Peyer's patch (tissue), 4 donors: Measurements from ENCODE around the gene CCDC88A. TPM values are rescaled to one million over a fixed set of nuclear protein-coding genes. Genes with fewer than 3 reads are reported as not detected.

Source experiments
- DNase-seq, 3 donors: peaks; one replicate each; pipeline ENCODE4 v3.0.0-alpha.2; 2017 to 2019
- H3K27ac ChIP-seq, 4 donors: fragments of 200-600 bp; sonication (generic); one replicate each; pipeline ENCODE4 v1.5.1; 2016 to 2019
- H3K27me3 ChIP-seq, 2 donors: fragments of 200-600 bp; sonication (generic); one replicate each; pipeline ENCODE4 v1.5.1; 2019
- H3K36me3 ChIP-seq, 3 donors: fragments of 200-600 bp; sonication (generic); one replicate each; pipeline ENCODE4 v1.5.1; 2016 to 2019
- H3K4me1 ChIP-seq, 4 donors: fragments of 200-600 bp; sonication (generic); one replicate each; pipeline ENCODE4 v1.5.1; 2016 to 2019
- H3K4me3 ChIP-seq, 4 donors: fragments of 200-600 bp; sonication (generic); 1 replicate in 3 of 4; 2 replicates in 1 of 4; pipeline ENCODE4 v1.5.1; 2016 to 2019; ENCODE audit warnings: mild to moderate bottlenecking in 1 of 4
- H3K9me3 ChIP-seq, 4 donors: fragments of 200-600 bp; sonication (generic); one replicate each; pipeline ENCODE4 v1.5.1; 2016 to 2019; ENCODE audit warnings: mild to moderate bottlenecking in 1 of 4
- POLR2A ChIP-seq, 2 donors: fragments of 450-650 bp; IDR thresholded peaks; one replicate each; pipeline ENCODE4 v1.5.1; 2017; ENCODE audit warnings: antibody characterized with exemption in 2 of 2, mild to moderate bottlenecking in 2 of 2, moderate library complexity in 2 of 2
- total RNA-seq, 4 donors: library from RNA; depleted of rRNA; stranded (reverse); fragments of >200 nt; gene quantifications; one replicate each; pipeline ENCODE4 v1.1.0, GENCODE V29; 2016
- TF ChIP-seq, protein P1 (sequence below), 6 experiments: fragments of 450-650 bp in 4 of 6; fragments of 200-600 bp in 2 of 6; sonication (generic) in 1 of 6; IDR thresholded peaks; one replicate each; pipeline ENCODE4 v1.5.1; 2017 to 2019; ENCODE audit warnings: antibody characterized with exemption in 6 of 6, mild to moderate bottlenecking in 3 of 6, moderate library complexity in 1 of 6

Gene CCDC88A
- total RNA-seq, 4 donors from 2014 or later: 7.7 to 95.7 (median 16.9) TPM

DNA sequence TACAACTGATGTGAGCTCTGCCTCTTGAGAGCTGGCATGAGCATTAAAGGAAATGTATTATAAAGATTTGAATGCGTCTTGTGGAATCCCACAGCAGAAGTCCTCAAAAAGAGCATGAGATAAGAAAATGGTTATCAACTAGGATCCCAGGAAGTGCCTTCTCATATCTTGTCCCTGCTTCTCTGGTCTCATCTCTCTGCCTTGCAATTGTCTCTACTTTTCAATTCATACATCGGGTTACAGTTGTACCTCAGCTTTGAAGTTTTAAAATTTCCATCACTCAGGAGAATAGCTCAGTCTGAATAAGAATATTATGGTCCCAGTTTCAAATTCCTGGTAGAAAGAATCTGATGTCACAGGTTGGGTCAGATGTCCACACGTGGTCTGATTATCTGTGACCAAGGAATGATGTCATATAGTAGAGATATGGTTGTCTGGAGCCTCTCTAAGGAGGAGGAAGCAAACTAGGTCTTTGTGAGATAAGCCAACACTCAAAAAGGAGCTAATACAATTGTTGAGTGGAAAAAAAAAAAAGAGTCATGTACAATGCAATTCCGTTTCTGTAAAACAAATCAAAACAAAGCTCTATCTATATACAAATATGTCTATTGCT, 21.7 kb upstream of the CCDC88A start:
- TF ChIP-seq, protein P1, sequence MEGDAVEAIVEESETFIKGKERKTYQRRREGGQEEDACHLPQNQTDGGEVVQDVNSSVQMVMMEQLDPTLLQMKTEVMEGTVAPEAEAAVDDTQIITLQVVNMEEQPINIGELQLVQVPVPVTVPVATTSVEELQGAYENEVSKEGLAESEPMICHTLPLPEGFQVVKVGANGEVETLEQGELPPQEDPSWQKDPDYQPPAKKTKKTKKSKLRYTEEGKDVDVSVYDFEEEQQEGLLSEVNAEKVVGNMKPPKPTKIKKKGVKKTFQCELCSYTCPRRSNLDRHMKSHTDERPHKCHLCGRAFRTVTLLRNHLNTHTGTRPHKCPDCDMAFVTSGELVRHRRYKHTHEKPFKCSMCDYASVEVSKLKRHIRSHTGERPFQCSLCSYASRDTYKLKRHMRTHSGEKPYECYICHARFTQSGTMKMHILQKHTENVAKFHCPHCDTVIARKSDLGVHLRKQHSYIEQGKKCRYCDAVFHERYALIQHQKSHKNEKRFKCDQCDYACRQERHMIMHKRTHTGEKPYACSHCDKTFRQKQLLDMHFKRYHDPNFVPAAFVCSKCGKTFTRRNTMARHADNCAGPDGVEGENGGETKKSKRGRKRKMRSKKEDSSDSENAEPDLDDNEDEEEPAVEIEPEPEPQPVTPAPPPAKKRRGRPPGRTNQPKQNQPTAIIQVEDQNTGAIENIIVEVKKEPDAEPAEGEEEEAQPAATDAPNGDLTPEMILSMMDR (IDR thresholded peaks at IDR 0.05): no peak
- no peak for TF ChIP-seq POLR2A (IDR thresholded peaks at IDR 0.05)
- H3K27me3 ChIP-seq: no peaks in the 10 kb centered on the region
- H3K27ac ChIP-seq: no peak overlapping the region
- H3K9me3 ChIP-seq: no peaks in the 10 kb centered on the region
- no peaks in the 10 kb centered on the region for H3K36me3 ChIP-seq
- DNase-seq: no peak
- no peaks in the 10 kb centered on the region for H3K4me1 ChIP-seq
- no peak overlapping the region for H3K4me3 ChIP-seq

DNA sequence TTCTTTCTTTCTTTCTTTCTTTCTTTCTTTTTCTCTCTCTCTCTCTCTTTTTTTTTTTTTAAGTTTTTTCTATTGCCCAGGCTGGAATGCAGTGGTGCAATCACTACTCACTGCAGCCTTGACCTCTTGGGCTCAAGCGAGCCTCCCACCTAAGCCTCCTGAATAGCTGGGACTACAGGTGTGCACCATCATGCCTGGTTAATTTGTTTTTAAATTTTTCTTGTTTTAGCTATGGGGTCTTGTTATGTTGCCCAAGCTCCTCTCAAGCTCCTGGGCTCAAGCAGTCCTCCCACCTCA, 19.4 kb upstream of the CCDC88A start:
- no peak overlapping the region for H3K27ac ChIP-seq
- no peaks in the 10 kb centered on the region for H3K36me3 ChIP-seq
- H3K4me1 ChIP-seq: no peaks in the 10 kb centered on the region
- no peak for DNase-seq
- no peak for TF ChIP-seq POLR2A (IDR thresholded peaks at IDR 0.05)
- TF ChIP-seq, protein P1 (IDR thresholded peaks at IDR 0.05): no peak
- H3K9me3 ChIP-seq: no peaks in the 10 kb centered on the region
- H3K4me3 ChIP-seq: no peak overlapping the region
- no peaks in the 10 kb centered on the region for H3K27me3 ChIP-seq

DNA sequence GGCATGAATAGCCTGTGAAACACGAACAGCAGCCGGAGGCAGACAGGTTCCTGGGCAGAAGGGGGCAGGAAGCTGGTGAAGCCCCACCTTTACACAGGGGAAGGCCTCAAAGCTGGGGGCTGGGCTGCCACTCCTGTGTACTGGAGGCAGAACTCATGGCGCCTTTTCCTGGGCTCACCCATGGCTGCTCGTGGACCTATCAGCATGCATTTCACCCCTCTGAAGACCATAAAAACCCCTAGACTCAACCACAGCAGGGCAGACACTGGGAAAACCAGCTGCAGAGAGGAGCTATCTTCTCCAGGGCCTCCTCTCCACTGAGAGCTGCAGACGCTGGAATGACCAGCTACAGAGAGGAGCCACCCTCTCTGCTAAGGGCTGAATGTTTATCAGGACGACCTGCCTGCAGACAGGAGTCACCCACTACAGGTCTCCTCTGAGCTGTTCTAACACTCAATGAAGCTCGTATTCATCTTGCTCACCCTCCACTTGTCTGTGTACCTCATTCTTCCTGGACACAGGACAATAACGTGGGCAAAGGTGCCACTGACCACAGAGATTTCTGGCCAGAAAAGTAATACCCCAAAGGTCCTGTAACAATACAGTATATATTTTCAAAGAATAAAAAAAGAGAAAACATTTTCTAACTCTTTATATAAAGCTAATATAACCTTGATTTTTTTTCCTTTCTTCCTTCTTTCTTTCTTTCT, 18.9 kb upstream of the CCDC88A start:
- DNase-seq: no peak
- TF ChIP-seq, protein P1 (IDR thresholded peaks at IDR 0.05): no peak
- TF ChIP-seq POLR2A (IDR thresholded peaks at IDR 0.05): no peak
- Histone ChIP-seq H3K9me3 (no peaks in the 10 kb centered on the region), H3K4me3 (no peak overlapping the region), H3K27me3 (no peaks in the 10 kb centered on the region), H3K4me1 (no peaks in the 10 kb centered on the region), H3K27ac (no peak overlapping the region), H3K36me3 (no peaks in the 10 kb centered on the region)

DNA sequence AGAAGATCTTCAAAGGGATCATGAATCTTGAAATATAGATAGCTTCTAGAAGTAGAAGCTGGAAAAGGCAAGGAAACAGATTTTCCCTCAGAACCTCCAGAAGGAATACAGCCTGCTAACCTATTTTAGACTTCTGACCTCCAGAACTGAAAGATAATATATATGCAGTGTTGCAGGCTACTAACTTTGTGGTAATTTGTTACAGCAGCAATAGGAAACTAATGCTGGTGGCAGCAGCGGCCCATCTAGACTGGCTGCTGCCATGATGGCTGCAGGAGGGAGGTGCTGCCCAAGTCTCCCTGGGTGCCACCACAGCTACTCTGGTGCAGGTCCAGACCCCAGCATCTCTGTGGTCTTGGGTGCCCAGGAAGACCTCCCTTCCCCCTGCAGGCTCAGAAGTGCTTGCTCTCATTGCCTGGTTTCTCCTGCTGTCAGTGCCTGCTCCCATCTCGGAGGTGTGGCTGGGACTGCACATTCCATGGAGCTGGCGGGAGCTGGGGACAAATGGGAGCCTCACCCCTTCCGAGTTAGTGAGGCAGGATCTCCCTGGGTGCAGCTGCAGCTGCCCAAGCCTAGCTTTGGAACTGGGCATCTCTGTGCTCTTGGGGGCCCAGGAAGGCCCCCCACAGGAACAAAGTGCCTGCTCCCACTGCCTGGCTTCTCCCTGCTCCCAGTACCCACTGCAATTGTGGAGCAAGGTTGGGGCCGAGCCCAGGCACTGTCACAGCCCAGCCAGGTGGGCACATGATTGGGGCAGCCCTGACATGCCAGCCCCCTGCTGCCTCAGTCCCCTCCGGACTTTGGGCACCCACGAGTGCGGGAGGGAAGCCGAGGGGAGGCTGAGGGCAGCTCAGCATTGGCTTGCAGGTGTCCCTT, 18.1 kb upstream of the CCDC88A start:
- TF ChIP-seq, protein P1 (IDR thresholded peaks at IDR 0.05): no peak
- TF ChIP-seq POLR2A (IDR thresholded peaks at IDR 0.05): no peak
- no peaks in the 10 kb centered on the region for H3K36me3 ChIP-seq
- no peak overlapping the region for H3K27ac ChIP-seq
- no peaks in the 10 kb centered on the region for H3K9me3 ChIP-seq
- H3K4me1 ChIP-seq: no peaks in the 10 kb centered on the region
- no peak for DNase-seq
- no peaks in the 10 kb centered on the region for H3K27me3 ChIP-seq
- no peak overlapping the region for H3K4me3 ChIP-seq

DNA sequence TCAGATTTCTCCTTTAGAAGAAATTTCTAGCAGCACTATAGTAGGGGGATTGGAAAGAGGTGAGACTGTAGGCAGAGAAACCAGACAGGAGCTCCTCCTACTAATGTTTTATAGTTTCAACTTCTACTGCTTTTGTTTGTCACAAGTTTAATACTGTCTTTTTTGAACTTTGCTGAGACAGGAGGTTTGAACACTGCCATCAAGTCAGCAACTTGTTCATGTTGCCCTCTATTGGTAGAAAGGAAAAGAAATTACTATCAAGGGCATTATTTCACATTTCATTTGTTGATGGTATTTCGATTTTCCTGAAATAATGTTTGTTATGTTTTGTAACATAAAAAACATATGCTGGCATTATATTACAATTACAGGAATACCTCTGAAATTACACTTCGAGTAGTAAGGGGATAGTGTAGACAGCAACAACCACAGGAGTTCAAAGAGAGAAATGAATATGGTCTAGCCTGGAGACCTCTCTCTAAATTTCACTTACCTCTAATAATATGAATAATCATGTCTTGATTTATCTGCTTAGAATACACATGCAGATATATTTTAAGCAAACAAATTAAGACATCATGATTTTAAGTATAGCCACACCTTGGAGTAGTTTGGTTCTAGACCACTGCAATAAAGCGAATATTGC, 12.4 kb upstream of the CCDC88A start:
- H3K36me3 ChIP-seq: no peaks in the 10 kb centered on the region
- no peak overlapping the region for H3K4me3 ChIP-seq
- DNase-seq: no peak
- H3K27ac ChIP-seq: no peak overlapping the region
- TF ChIP-seq POLR2A (IDR thresholded peaks at IDR 0.05): no peak
- TF ChIP-seq, protein P1 (IDR thresholded peaks at IDR 0.05): peak in 5 of 6 experiments; percentile 49 to 63 (median 54)
- H3K4me1 ChIP-seq: no peaks in the 10 kb centered on the region
- H3K9me3 ChIP-seq: no peaks in the 10 kb centered on the region
- H3K27me3 ChIP-seq: no peaks in the 10 kb centered on the region
